HG02938 (cell line): ENCODE data around the gene NAV3.
A peak's percentile ranks its signal among the peaks of the same experiment; 100 is the strongest.

Experiments
- ATAC-seq: cut with Tn5 transposase; IDR thresholded peaks from one replicate; pipeline ENCODE4 v1.9.1; 2021; ENCODE audit warnings: mild to moderate bottlenecking, moderate library complexity; ENCODE audit not compliant: unreplicated experiment

NAV3 gene

DNA sequence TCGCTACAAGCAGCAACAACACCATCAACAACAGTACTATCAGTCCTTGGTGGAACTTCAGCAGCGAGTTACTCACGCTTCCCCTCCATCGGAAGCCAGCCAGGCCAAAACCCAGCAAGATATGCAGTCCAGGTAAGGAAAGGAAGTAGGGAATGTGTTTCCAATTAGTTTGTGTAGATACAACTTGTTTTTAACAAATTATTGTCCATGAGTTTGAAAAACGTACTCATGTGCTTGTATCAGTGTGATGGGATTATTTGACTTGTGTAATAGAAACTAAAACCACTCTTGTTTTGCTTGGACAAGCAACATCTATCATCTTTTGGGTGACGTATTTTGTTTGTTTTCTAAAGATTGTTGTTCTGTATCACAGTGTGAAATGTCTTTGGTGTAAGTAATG, 137.9 kb downstream of the NAV3 start:
- ATAC-seq = no peak

- no peak for ATAC-seq
Measured at GRCh38 chr12:77973579-77973978, 142.9 kb downstream of the NAV3 start.

DNA sequence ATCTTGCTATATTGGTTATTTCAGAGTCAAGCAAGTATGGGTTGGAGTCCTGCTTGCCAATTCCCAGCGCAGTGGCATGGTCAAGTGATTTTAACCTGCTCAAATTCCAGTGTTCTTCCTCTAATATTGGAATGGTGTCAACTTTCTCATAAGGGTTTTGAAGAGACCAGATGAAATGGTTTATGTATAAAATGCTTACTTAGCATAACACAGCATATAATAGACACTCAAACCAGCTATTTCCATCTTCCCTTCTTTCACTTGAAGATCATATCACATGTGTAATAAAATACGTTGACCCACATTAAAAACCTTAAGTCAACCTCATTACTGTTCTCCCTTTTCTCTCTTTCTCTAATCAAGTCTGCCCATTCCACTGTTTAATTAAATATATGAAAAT, 144.0 kb downstream of the NAV3 start:
- no peak for ATAC-seq

DNA sequence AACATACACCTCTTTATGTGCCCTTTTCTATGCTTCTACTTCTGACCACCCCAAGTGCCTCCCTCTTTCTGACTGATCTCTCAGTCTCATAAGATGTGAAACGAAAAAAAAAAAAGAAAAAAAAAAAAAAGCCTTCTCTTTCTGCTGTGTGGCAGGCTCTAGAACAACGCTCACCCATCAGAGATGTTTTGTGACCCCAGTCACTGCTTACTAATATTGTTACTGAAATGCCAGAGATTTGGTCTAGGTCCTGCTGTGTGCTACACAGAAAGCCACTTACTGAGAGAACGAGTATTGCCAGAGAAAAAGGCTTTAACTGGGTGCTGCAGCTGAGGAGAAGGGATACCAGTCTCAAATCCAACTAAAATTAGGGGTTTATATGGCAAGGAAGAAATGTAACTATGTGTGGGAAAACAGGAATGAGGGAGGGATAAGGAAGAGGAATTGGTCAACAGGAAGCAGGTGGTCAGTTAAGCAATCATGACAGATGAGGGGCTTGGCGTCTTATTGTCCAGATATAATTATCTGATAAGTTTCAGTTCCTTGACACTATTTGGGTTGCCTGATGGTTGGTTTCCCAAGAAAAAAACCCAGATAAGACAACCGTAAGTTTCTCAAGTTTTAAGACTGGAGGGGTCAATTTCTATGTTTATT, 149.0 kb downstream of the NAV3 start:
- ATAC-seq = no peak

DNA sequence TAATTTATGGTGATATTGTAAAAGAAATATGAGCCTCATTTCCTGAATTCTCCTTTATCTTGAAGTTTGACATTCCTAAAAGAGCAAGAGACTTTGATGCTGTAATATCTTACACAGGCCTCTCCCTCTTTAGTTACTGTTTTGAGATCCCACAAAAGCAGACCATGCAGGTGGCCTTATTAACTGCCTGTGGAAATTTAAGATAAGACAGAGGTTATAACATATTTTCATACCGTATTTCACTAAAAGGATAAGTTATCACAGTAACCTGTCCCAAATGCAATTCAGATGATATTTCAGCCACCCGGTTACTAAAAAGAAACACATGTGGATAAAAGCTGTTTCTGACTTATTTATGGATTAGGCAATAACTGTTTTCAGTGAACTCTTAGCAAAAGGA, 150.1 kb downstream of the NAV3 start:
- no peak for ATAC-seq

DNA sequence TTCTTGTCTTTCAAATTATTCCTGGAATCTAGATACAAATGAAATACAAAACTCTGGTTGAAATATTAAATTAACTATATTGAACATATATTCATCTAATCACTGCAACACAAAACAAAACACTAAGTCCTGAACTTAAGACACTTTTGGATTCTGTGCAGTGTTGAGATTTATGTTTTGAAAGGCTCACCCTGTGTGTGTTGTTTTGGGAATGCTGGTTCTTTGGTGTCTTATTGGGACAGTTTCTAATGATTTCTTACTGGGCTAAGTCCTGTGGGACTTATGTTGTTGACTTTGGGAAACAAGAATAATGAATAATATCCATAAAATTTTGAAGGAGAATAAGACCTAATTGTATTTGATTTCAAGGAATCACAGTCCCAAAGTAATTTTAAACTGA, 153.2 kb downstream of the NAV3 start:
- no peak for ATAC-seq

DNA sequence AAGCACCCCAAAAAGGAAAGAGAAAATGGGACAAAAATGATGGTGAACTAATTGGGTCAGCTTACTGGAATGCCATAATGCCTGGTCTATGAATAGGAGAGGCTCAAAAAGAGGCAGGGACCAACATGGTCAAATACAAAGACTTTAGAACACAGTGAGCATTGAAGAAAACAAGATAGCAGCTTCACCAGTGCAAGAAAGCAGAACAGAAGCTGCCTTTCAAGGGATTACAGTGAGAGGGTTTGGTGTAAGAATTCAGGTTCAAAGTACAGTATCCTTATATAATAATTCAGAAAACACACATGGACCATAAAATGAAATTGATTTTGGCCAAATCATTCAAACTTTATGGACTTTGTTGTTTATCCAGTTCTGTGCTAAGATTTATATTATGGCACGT, 162.1 kb downstream of the NAV3 start:
- no peak for ATAC-seq

DNA sequence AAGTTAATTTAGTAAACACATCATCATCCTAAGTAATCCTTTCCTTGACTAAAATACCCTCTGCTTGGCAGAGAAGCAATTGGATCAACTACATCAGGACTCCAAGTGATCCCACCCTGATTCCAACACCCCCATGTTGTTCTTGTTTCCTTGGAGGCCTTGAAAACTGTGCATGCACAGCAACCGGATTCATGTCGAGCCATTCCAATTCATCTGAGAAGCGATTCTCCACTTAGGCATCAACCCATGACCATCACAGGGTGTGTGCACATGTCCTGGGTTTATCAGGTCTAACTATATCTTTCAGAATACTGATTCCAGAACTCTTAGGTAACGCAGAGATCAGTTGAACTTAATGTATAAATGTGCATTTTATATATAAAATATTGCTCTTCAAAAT, 163.0 kb downstream of the NAV3 start:
- ATAC-seq = no peak

GRCh38 chr12:77995436-77996167, 164.9 kb downstream of the NAV3 start:
- peak; percentile 92 for ATAC-seq

DNA sequence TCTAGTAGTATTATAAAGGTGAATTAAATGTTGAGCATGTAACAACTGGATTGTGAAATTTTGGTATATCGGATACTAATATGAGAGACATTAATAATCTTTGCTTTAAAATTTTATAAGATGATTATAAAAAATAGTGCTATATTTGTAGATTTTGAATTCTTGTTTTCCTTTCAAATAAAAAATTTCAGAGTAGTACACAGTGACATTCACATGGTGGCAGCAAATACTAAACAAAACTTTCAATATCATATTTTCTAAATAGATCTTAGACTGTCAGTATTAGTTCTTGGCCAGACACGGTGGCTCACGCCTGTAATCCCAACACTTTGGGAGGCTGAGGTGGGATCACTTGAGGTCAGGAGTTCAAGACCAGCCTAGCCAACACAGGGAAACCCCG, 166.0 kb downstream of the NAV3 start:
- no peak for ATAC-seq

GRCh38 chr12:77998236-77998786, 167.6 kb downstream of the NAV3 start:
- no peak for ATAC-seq

- ATAC-seq = peak; percentile 60
Measured at GRCh38 chr12:77999074-77999715, 168.5 kb downstream of the NAV3 start.

GRCh38 chr12:78002878-78003277, 172.2 kb downstream of the NAV3 start:
- ATAC-seq = no peak

DNA sequence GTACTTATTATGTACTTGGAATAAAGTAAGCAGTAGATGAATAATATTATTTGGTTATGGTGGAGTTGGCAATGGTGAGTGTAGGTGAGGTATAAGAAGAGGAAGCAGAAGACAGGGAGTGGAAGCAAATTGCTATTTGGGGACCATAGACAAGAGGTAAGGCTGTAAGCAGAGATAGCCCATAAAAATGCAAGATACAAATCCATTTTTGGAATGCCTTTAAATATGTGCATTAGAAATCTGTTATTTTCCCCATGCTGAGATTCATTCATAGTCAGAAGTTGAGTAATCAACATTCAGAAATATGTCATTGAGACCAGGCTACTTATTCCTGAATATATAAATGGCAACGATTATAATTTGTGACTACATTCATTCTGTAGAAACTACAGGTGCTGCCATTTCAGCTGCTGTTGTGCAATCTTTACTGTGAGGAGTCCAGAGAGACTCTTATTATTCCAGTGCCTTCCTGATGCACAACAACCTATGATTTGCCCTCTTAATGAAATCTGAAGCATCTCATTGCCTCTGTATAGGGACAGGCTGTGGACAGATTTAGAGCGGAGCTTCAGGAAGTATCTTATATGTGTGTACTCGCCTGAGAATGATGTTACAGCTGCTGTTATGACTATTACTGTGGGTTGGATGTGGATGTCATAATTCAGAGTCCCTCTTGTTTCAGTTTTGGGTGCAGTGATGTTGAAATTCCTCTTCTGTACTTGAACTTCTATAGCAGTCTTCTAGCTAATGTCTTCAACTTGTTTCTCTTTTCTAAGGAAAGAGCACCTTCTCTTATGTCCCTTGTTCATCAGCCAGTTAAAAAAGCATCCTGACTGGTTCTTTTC, 173.8 kb downstream of the NAV3 start:
- no peak for ATAC-seq

- no peak for ATAC-seq
Measured at GRCh38 chr12:78005094-78005492, 174.4 kb downstream of the NAV3 start.

GRCh38 chr12:78007173-78007572, 176.5 kb downstream of the NAV3 start:
- ATAC-seq = no peak

- no peak for ATAC-seq
Measured at GRCh38 chr12:78009031-78009430, 178.3 kb downstream of the NAV3 start.

DNA sequence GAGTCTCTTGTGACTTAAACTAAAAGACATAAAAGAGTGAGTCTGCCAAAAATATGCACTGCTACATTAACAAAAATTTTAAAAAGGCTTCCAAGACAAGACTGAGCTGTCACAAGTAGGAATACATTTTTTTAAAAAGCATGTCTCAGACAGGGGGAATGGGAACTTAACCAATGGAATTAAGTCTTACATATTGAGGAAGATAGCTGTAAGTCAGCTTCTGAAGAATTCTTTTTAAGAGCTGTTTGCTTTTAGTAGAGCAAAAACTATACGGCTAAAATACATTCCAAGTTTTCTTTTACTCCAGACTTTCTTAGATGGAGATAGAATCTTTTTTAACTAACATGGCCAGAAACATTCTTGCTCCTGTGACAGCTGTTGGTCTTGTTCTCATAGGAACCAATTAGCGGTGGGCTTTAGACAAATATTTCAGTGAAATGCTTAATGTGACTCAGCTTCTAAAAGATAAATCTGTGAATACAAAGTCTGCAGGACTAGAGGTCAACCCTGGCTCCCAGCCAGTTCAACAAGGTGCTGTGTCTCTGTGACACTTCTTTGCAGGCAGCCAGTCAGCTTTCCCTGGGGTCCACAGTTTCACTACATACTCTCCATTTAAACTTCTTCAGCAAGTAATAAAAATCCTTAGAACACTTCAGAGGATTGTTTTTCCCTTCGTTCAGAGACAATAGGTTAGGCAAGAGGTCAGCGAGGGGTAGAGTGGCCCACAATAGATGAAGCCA, 187.6 kb downstream of the NAV3 start:
- ATAC-seq = no peak

GRCh38 chr12:78018939-78019338, 188.2 kb downstream of the NAV3 start:
- no peak for ATAC-seq

- no peak for ATAC-seq
Measured at GRCh38 chr12:78028426-78028825, 197.7 kb downstream of the NAV3 start.
